Measurements from ENCODE around the gene FARP1.

The FARP1 gene

DNA sequence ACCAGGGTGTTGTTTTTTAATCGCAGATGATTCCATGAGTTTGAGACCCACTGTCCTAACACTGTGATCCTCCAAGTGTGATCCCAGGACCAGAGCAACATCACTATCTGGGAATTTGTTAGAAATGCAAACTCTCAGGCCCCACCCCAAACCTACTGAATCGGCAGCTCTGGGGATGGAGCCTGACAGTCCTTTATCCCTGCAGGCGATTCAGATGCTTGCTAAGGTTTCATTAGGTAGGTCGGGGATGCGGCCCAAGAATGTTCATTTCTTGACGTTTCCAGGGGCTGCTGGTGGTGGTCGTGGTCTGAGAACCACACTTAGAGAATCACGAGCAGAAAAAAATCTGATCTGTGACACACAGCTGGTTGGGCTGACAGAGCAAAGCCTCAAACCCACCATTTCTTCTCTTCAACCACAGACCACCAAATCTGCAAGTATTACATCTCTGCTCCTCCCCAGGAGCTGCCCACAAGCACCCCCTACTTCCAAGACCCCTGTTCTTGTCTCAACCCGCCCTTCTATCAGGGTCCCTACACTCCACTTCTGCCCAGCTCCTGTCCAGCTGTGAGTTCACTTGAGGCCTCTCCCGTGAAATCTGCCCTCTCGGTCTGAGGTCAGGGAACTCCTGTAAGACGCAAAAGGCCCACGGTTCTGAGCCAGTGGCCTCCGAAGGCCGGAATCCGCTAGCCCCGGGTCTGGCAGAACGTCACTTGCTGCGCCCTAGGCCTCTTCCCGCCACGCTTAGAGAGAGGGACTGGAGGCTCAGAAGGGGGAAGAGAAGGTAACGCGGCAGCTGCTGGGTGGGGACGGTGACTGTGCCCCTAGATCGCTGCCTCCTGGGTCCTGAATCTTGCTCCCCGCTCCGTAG lies 1.1 kb upstream of the FARP1 start (continued):
- TF ChIP-seq, protein P1, sequence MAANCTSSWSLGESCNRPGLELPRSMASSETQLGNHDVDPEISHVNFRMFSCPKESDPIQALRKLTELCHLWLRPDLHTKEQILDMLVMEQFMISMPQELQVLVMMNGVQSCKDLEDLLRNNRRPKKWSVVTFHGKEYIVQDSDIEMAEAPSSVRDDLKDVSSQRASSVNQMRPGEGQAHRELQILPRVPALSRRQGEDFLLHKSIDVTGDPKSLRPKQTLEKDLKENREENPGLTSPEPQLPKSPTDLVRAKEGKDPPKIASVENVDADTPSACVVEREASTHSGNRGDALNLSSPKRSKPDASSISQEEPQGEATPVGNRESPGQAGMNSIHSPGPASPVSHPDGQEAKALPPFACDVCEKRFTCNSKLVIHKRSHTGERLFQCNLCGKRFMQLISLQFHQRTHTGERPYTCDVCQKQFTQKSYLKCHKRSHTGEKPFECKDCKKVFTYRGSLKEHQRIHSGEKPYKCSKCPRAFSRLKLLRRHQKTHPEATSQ (tag by site-specific recombination; IDR thresholded peaks at IDR 0.05), result no peak
- TF ChIP-seq, protein P2, sequence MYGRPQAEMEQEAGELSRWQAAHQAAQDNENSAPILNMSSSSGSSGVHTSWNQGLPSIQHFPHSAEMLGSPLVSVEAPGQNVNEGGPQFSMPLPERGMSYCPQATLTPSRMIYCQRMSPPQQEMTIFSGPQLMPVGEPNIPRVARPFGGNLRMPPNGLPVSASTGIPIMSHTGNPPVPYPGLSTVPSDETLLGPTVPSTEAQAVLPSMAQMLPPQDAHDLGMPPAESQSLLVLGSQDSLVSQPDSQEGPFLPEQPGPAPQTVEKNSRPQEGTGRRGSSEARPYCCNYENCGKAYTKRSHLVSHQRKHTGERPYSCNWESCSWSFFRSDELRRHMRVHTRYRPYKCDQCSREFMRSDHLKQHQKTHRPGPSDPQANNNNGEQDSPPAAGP (tag by site-specific recombination; IDR thresholded peaks at IDR 0.05), result no peak
- TF ChIP-seq ZNF600 (tag by site-specific recombination; IDR thresholded peaks at IDR 0.05) (no peak), ZNF266 (tag by site-specific recombination; IDR thresholded peaks at IDR 0.05; ENCODE audit: low read depth) (no peak), ZNF24 (tag by site-specific recombination; IDR thresholded peaks at IDR 0.05) (no peak), ZNF302 (tag by site-specific recombination; IDR thresholded peaks at IDR 0.05; ENCODE audit: low read depth) (no peak)
- TF ChIP-seq, protein P3, sequence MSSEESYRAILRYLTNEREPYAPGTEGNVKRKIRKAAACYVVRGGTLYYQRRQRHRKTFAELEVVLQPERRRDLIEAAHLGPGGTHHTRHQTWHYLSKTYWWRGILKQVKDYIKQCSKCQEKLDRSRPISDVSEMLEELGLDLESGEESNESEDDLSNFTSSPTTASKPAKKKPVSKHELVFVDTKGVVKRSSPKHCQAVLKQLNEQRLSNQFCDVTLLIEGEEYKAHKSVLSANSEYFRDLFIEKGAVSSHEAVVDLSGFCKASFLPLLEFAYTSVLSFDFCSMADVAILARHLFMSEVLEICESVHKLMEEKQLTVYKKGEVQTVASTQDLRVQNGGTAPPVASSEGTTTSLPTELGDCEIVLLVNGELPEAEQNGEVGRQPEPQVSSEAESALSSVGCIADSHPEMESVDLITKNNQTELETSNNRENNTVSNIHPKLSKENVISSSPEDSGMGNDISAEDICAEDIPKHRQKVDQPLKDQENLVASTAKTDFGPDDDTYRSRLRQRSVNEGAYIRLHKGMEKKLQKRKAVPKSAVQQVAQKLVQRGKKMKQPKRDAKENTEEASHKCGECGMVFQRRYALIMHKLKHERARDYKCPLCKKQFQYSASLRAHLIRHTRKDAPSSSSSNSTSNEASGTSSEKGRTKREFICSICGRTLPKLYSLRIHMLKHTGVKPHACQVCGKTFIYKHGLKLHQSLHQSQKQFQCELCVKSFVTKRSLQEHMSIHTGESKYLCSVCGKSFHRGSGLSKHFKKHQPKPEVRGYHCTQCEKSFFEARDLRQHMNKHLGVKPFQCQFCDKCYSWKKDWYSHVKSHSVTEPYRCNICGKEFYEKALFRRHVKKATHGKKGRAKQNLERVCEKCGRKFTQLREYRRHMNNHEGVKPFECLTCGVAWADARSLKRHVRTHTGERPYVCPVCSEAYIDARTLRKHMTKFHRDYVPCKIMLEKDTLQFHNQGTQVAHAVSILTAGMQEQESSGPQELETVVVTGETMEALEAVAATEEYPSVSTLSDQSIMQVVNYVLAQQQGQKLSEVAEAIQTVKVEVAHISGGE (tag by site-specific recombination; conservative IDR thresholded peaks at IDR 0.05; ENCODE audit: low read depth), result no peak

DNA sequence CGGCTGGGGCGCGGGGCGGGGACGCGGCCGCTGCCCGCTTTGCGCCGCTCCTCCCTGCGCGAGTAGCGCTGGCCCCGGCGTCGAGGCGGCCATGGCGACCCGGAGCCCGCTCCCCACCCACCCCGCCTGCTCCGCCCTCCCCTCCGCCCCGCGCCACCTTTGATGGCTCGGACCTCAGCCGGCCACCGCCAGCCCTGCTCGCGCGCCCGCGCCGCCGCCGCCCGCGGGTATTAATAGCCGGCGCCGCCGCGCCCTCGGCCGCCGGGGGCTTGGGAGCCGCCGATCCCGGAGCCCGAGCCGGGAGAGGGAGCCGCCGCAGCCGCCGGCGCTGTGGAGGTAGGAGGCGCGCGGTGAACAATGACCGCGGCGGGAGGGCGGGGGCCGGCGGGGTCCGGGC lies 261 bp downstream of the FARP1 start:
- peaks cover 9% of the 10 kb centered on the region for H3K4me1 ChIP-seq (ENCODE audit: control insufficient read depth, insufficient read depth, low read length)
- no peak for TF ChIP-seq ZFP3 (tag by site-specific recombination; IDR thresholded peaks at IDR 0.05; ENCODE audit: low read depth)
- TF ChIP-seq ZNF138 (tag by site-specific recombination; IDR thresholded peaks at IDR 0.05; ENCODE audit: borderline replicate concordance), result no peak
- TF ChIP-seq MYNN (tag by site-specific recombination; IDR thresholded peaks at IDR 0.05; ENCODE audit: borderline replicate concordance), result no peak
- TF ChIP-seq ZNF785 (tag by site-specific recombination; IDR thresholded peaks at IDR 0.05), result no peak
- no peak for TF ChIP-seq ZNF792 (tag by site-specific recombination; IDR thresholded peaks at IDR 0.05)
- TF ChIP-seq ZNF548 (tag by site-specific recombination; IDR thresholded peaks at IDR 0.05), result no peak
- TF ChIP-seq ZIC2 (tag by site-specific recombination; IDR thresholded peaks at IDR 0.05), result no peak
- TF ChIP-seq ZNF777 (tag by site-specific recombination; IDR thresholded peaks at IDR 0.05; ENCODE audit: borderline replicate concordance), result no peak
- no peak for TF ChIP-seq ZNF2 (tag by site-specific recombination; IDR thresholded peaks at IDR 0.05)
- no peak for TF ChIP-seq SALL2 (tag by site-specific recombination; IDR thresholded peaks at IDR 0.05; ENCODE audit: borderline replicate concordance)
- peak overlapping the region; percentile 59 for H3K4me3 ChIP-seq (ENCODE audit: low read depth, low read length)
- H3K9me3 ChIP-seq (ENCODE audit: control insufficient read depth, insufficient read depth, low read depth, low read length), result no peaks in the 10 kb centered on the region
- no peaks in the 10 kb centered on the region for H3K36me3 ChIP-seq (ENCODE audit: control insufficient read depth in 2 of 2, insufficient read depth in 1 of 2, low read length in 2 of 2)
- CTCF ChIA-PET, result no interaction called here
- POLR2A ChIA-PET, result no interaction called here
- peak overlapping the region; percentile 64; the same call in 1 of the 2 replicates for H3K27ac ChIP-seq (ENCODE audit: extremely low read depth, low read depth, low read length)

DNA sequence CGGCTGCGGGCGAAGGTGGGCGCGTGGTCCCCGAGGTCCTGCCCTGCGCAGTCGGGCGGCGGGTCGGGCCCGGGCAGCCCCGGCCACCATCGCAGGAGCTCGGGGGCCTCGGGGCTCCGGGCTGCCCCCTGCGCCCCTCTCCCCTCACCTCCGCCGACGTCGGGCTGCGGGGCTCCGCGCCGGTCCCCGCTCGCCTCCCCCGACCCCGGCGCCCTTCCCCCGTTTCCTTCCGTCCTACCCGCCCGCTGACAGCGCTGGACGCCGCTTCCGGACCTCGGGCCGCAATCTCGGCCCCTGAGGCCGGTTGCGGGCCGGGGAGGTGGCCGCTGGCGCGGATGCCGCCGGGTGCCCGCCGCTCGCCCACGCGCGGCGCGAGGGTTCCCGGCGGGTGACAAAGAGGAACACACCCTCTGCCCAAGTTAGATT lies 720 bp downstream of the FARP1 start:
- Histone ChIP-seq H3K9me3 (ENCODE audit: control insufficient read depth, insufficient read depth, low read depth, low read length) (no peaks in the 10 kb centered on the region), H3K27ac (ENCODE audit: extremely low read depth, low read depth, low read length) (peak overlapping the region; percentile 64; the same call in 1 of the 2 replicates), H3K4me1 (ENCODE audit: control insufficient read depth, insufficient read depth, low read length) (peaks cover 9% of the 10 kb centered on the region), H3K4me3 (ENCODE audit: low read depth, low read length) (peak overlapping the region; percentile 59), H3K36me3 (ENCODE audit: control insufficient read depth in 2 of 2, insufficient read depth in 1 of 2, low read length in 2 of 2) (no peaks in the 10 kb centered on the region)
- CTCF ChIA-PET, result interaction anchor here (0.5 to 1.4 kb wide), 2 partner anchors 12 to 113 kb away, joined by 4 to 6 read pairs; no protein-coding TSS in a partner anchor
- POLR2A ChIA-PET, result no interaction called here
- no peak for TF ChIP-seq ZNF670 (tag by site-specific recombination; IDR thresholded peaks at IDR 0.05; ENCODE audit: low read depth)
- TF ChIP-seq, protein P4, sequence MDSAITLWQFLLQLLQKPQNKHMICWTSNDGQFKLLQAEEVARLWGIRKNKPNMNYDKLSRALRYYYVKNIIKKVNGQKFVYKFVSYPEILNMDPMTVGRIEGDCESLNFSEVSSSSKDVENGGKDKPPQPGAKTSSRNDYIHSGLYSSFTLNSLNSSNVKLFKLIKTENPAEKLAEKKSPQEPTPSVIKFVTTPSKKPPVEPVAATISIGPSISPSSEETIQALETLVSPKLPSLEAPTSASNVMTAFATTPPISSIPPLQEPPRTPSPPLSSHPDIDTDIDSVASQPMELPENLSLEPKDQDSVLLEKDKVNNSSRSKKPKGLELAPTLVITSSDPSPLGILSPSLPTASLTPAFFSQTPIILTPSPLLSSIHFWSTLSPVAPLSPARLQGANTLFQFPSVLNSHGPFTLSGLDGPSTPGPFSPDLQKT (IDR thresholded peaks at IDR 0.05; ENCODE audit: borderline replicate concordance, low read depth, low read length), result no peak
- TF ChIP-seq ZNF621 (tag by site-specific recombination; IDR thresholded peaks at IDR 0.05), result no peak
- TF ChIP-seq ZSCAN30 (tag by site-specific recombination; IDR thresholded peaks at IDR 0.05), result peak; percentile 98
- 0 out of 2 replicates have a peak, but pooled peaks have one; percentile 36 for TF ChIP-seq ZFHX2 (tag by site-specific recombination; conservative IDR thresholded peaks at IDR 0.05)
- TF ChIP-seq ZNF48 (tag by site-specific recombination; IDR thresholded peaks at IDR 0.05), result no peak
- no peak for TF ChIP-seq ZFP69B (tag by site-specific recombination; IDR thresholded peaks at IDR 0.05)
- TF ChIP-seq, protein P5, sequence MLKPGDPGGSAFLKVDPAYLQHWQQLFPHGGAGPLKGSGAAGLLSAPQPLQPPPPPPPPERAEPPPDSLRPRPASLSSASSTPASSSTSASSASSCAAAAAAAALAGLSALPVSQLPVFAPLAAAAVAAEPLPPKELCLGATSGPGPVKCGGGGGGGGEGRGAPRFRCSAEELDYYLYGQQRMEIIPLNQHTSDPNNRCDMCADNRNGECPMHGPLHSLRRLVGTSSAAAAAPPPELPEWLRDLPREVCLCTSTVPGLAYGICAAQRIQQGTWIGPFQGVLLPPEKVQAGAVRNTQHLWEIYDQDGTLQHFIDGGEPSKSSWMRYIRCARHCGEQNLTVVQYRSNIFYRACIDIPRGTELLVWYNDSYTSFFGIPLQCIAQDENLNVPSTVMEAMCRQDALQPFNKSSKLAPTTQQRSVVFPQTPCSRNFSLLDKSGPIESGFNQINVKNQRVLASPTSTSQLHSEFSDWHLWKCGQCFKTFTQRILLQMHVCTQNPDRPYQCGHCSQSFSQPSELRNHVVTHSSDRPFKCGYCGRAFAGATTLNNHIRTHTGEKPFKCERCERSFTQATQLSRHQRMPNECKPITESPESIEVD (tag by site-specific recombination; IDR thresholded peaks at IDR 0.05), result no peak
